Measurements from ENCODE around the gene SH3TC2. TPM values are rescaled to one million over a fixed set of nuclear protein-coding genes. Genes with fewer than 3 reads are reported as not detected.

The SH3TC2 gene
- total RNA-seq, 1 donor from 2014 or later = 0.13 TPM

DNA sequence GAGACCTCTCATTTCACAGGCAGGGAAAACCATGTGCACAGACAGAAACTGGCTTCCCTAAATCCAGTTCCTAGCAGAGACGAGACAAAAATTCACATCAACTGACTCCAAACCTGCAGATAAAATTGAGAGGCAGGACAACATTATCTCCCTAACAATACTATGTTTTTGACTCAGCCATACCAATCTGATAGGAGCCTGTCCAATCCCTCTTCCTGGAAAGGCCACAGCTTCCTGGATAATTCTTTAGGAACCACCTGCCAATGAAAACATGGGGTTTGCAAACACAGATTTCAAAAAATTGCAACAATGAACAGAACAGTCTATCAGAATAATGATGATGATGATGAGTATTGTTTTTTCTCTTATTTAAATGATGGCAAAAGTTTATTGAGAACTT lies 22.4 kb downstream of the SH3TC2 start:
- Mint-ChIP-seq H3K4me3 (ENCODE audit: unreplicated experiment) (no peak overlapping the region), H3K9me3 (ENCODE audit: unreplicated experiment) (no peaks in the 10 kb centered on the region), H3K27me3 (ENCODE audit: unreplicated experiment) (peaks cover 2% of the 10 kb centered on the region), H3K27ac (ENCODE audit: unreplicated experiment) (no peak overlapping the region), H3K4me1 (ENCODE audit: unreplicated experiment) (peaks cover 11% of the 10 kb centered on the region), H3K36me3 (ENCODE audit: low read depth, unreplicated experiment) (no peaks in the 10 kb centered on the region)
- TF ChIP-seq CTCF (IDR thresholded peaks at IDR 0.05; ENCODE audit: unreplicated experiment) = no peak
- DNase-seq (ENCODE audit: low spot score) = no peak

DNA sequence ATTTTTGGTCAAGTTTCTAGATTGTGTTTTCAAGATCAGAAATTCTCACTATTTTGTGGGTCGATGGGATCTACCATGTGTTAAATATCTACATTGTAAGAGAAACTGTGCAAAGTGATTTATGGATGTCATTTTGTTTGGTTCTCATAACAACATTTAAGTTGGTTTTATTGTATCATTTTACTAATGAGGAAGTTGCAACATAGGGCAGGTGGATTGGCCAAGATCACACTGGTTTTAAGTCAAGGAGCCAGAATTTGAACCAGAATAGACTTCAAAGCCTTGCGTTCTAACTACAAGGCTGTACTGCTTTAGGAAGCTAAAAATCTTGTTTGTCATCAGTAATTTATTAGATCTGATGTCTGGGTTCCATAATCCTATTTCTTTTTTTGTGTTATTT lies 23.4 kb downstream of the SH3TC2 start:
- Mint-ChIP-seq H3K4me1 (ENCODE audit: unreplicated experiment) (peaks cover 11% of the 10 kb centered on the region), H3K9me3 (ENCODE audit: unreplicated experiment) (no peaks in the 10 kb centered on the region), H3K36me3 (ENCODE audit: low read depth, unreplicated experiment) (no peaks in the 10 kb centered on the region), H3K4me3 (ENCODE audit: unreplicated experiment) (no peak overlapping the region), H3K27ac (ENCODE audit: unreplicated experiment) (no peak overlapping the region), H3K27me3 (ENCODE audit: unreplicated experiment) (peaks cover 2% of the 10 kb centered on the region)
- no peak for DNase-seq (ENCODE audit: low spot score)
- no peak for TF ChIP-seq CTCF (IDR thresholded peaks at IDR 0.05; ENCODE audit: unreplicated experiment)

DNA sequence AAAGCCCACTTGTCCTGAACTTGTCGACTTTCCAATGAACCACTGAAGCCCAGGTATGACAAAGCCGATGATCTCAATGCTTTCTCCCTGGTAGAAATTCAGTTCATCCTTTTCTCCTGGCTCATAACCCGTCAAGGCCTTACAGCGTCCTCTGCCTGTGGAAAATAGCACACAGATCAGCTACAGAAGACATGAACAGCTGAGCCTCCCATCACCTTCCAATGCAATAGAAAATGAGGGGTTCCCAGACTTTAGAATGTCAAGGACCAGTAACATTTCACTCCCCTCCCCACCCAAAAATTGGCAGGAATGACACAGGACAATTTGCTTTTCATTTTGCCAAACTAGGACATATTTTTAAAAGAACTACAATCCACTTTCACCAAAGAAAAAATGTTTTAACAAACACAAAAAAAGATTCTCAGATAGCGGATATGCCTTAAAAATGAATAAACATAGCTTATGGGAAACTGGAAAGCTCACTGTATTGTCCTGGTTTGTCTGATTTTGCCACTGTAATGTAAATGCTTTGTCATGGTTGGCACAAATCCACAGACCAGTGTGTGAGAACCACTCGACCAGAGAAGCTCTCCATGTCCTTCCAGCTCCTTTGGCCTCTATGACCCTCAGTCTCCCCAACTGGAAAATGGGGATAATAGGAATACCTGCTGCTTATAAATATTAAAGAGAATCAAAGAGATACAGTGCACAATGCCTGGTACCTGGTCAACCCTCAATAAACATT lies 24.4 kb downstream of the SH3TC2 start:
- no peak for DNase-seq (ENCODE audit: low spot score)
- no peak for TF ChIP-seq CTCF (IDR thresholded peaks at IDR 0.05; ENCODE audit: unreplicated experiment)
- Mint-ChIP-seq H3K4me1 (ENCODE audit: unreplicated experiment) (peaks cover 11% of the 10 kb centered on the region), H3K36me3 (ENCODE audit: low read depth, unreplicated experiment) (no peaks in the 10 kb centered on the region), H3K27ac (ENCODE audit: unreplicated experiment) (no peak overlapping the region), H3K4me3 (ENCODE audit: unreplicated experiment) (no peak overlapping the region), H3K27me3 (ENCODE audit: unreplicated experiment) (peaks cover 2% of the 10 kb centered on the region), H3K9me3 (ENCODE audit: unreplicated experiment) (no peaks in the 10 kb centered on the region)

- Mint-ChIP-seq H3K4me1 (ENCODE audit: unreplicated experiment) (peaks cover 11% of the 10 kb centered on the region), H3K4me3 (ENCODE audit: unreplicated experiment) (no peak overlapping the region), H3K27me3 (ENCODE audit: unreplicated experiment) (peaks cover 2% of the 10 kb centered on the region), H3K27ac (ENCODE audit: unreplicated experiment) (no peak overlapping the region), H3K9me3 (ENCODE audit: unreplicated experiment) (no peaks in the 10 kb centered on the region), H3K36me3 (ENCODE audit: low read depth, unreplicated experiment) (no peaks in the 10 kb centered on the region)
- no peak for DNase-seq (ENCODE audit: low spot score)
- TF ChIP-seq CTCF (IDR thresholded peaks at IDR 0.05; ENCODE audit: unreplicated experiment) = no peak
Observed at GRCh38 chr5:149037817-149038216, 25.0 kb downstream of the SH3TC2 start.

DNA sequence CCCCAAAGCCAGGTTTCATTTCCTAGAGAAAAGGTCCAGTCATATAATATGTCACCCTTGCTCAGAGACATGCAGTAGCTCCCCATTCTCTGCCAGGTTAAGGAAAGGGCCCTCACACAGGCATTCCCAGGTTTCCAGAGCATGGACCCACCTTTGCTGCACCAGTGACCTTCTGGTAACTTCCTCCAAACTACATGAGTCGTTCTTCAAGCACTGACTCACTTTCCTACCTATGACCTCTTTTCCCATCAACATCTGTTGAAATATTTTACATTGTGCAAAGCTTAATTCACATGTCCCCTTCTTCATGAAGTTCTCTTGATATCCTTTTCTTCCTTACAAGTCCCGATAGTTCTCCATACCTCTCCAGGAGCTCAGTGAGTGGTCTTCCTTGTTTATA lies 25.9 kb downstream of the SH3TC2 start:
- no peak for DNase-seq (ENCODE audit: low spot score)
- Mint-ChIP-seq H3K36me3 (ENCODE audit: low read depth, unreplicated experiment) (no peaks in the 10 kb centered on the region), H3K4me3 (ENCODE audit: unreplicated experiment) (no peak overlapping the region), H3K27ac (ENCODE audit: unreplicated experiment) (no peak overlapping the region), H3K9me3 (ENCODE audit: unreplicated experiment) (no peaks in the 10 kb centered on the region), H3K4me1 (ENCODE audit: unreplicated experiment) (peaks cover 11% of the 10 kb centered on the region), H3K27me3 (ENCODE audit: unreplicated experiment) (peaks cover 2% of the 10 kb centered on the region)
- no peak for TF ChIP-seq CTCF (IDR thresholded peaks at IDR 0.05; ENCODE audit: unreplicated experiment)
